HG03060 (cell line): Measurements from ENCODE around the gene RDH12.
"Not testable (repeated sequence)": the region's sequence is repeated elsewhere in the genome, so short reads cannot be mapped to it uniquely, and the experiment has no call there.

Experiments used
- ATAC-seq: cut with Tn5 transposase; IDR thresholded peaks from one replicate; pipeline ENCODE4 v1.9.1; 2021; ENCODE audit warnings: low read depth, moderate number of reproducible peaks; ENCODE audit not compliant: unreplicated experiment

The RDH12 gene

GRCh38 chr14:67701492-67701891 is at the start of gene RDH12:
RDH12 (plus strand) TSS chr14:67701886; CDS start chr14:67722643, 20,757 bp downstream.
- ATAC-seq = not testable (repeated sequence)

- ATAC-seq = no peak
These were observed 49.5 kb upstream of the RDH12 start for GRCh38 chr14:67652189-67652588.

DNA sequence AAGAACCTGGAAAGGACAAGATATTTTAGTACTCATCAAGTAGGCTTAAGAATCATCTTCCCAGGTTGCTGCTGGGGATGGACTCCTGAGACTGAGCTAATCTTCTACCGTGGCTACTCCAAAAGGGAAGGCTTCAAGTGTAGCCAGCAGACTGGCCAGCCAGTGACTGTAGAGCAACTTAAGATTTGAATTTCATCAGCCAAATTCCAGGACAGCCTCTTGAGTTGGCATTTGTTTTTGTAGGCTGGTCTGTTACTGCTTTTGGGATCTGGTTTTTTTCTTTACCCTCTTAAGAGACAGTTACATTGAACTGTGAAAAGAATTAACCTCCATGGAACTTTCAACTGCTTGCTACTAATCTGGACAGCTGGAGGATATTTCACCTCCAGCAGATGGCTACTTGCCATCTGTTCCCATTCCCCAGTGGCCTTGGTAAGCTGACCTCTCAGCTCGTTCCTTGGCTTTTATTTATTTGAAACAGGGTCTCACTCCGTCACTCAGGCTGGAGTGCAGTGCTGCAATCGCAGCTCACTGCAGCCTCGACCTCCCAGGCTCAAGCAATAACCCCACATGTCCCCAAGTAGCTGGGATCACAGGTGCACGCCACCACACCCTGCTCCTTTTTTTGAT is 47.9 kb upstream of the RDH12 start:
- no peak for ATAC-seq

DNA sequence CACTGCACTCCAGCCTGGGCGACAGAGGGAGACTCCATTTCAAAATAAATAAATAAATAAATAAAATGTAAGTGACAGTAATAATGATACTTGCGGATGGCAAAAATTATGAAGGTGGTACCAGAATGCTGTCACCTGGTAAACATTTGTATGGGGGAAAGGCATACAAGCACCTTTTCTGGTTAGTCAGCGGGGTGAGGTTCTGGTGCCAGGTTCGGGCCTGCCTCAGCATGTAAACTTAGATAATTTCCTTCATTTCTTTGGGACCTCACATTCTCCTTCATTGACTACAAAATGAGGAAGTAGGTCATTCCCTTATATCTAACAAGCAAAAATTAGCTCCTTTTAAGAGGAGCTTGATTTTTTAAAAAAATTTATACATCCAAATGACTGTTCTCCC is 38.1 kb upstream of the RDH12 start:
- ATAC-seq = no peak

DNA sequence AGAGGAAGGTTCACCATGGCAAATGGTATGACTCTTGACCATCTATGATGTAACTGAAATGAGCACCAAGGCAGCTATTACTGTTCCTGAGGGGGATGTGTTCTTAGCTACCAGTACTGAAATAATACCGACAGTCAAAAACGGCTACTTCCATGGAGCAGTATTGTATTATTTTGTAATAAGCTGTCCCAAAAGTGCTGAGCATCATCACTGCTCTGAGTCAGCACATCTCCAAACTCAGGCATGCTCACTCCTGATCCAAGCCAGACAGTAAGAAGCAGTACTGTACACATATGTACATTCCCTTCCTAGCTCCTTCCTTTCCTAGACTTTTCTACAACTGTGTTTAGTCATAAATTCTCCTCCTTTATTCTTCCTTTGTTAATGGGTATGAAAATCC is 35.8 kb upstream of the RDH12 start:
- ATAC-seq = no peak

DNA sequence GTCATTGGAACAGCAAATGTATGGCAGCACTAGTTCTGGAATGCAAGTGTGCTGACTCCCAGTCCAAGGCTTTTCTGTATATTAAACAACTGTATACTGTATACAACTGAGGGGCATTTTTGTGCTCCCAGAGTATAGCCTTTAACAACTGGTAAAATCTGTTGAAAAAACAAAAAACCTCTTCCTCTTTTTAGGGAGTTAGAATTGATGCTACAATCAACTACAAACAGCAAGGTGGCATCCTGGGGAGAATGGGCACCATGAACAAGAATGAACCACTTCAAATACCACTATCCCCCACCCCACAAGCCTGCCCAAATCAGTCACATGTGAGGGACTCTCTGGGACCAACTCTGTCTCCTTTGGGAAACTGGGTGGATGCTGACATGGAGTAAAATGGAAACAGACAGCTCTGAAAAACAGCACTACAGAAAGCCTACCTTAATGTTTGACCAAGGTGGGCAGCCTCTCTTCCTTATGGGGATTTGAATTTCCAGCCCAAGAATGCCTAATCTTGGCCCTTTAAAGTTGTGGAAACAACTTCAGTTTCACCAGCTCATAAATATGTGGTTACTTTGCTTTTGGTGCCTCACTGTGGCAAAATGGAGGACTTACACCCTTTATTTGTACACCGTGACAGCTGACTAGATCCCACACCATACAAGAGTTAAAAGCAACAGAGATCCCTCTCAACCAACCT is 34.8 kb upstream of the RDH12 start:
- no peak for ATAC-seq

DNA sequence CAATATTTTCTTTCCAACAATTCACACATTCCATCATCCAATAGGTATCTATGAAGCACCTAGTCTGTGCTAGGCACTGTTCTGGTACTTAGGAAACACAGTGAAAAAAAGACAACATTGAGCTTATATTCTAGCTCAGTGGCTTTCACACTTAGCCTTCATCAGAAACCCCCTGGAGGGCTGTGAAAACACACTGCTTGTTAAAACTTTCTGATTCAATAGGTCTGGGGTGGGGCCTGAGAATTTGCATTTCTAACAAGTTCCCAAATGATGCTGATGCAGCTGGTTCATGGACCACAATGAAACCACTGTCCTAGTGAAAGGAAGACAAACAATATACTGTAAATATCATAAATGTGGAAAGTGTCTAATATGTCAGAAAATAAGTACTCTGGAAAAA is 33.1 kb upstream of the RDH12 start:
- no peak for ATAC-seq

DNA sequence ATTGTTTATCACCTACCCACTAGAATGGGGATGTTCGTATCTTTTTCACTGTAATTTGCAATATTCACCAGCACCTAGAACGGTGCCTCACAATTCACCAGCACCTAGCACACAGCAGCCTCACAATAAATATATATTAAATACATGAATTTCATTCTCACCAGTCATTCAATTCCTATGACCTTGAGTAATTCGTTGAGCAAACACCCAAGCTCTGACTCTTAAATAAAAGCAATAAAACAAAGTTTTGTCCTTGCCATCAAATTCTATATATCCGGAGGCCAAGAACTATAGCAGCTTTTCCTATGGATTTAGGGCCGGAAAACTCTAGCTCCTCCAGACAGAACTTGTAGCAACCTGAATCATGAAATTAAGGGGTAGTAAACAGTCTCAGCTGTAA is 28.2 kb upstream of the RDH12 start:
- no peak for ATAC-seq

DNA sequence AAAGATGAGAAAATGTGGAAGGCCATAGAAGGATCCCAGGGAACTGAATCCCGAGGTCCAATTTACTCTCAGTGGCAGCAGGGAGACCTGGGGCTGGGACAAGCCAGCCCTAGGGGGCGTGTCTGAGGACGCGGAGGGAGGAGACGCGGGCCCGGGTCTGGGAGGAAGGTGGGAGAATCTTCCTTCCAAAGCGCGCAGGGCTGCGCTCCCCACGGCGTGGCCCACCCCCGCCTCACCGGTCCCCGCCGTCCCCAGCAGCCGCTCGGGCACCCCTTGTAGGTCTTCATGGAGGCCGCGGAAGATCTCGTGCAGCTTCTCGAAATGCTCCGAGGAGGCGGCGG is 27.6 kb upstream of the RDH12 start:
- no peak for ATAC-seq

DNA sequence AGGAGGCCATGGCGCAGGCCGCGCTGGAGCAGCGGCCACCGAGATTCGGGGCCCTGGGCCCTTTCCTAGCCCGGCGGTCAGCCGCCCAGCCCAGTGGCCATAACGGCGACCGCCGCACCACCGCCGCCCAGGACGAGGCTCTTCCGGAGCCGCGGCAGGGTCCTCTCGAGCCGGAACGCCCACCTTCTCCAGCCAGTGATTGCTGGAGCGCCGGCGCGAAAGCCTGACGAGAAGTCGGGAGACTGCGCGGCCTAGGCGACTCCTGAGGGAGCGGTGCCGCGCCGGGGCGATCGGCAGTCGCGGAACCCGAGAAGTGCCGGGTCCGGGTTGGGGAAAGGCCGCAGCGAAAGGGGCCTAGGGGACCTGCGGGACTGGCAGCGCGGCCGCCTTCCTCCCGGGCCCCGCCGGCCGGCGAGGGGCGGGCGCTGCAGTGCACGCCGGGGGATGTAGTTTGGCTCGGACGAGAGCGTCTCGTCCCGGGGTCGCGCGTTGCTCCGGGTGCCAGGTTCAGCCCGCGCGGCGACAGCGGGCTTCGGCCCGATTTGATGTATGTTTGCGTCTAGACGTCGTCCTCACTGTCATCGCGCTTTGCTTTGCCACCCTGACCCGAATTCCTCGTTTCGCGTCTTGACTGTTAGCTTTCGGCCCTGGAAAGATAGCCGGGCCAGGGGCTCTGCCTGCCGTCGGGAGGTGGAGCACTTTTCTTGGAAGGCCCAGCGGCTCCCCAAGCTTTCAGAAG is 27.0 kb upstream of the RDH12 start, which contains the start of gene VTI1B:
VTI1B (minus strand) TSS at position 153 of the 739 bp plus-strand sequence; CDS start at position 10, 143 bp downstream.
- ATAC-seq = peak; percentile 60

GRCh38 chr14:67675219-67675582 is 26.5 kb upstream of the RDH12 start:
- no peak for ATAC-seq

DNA sequence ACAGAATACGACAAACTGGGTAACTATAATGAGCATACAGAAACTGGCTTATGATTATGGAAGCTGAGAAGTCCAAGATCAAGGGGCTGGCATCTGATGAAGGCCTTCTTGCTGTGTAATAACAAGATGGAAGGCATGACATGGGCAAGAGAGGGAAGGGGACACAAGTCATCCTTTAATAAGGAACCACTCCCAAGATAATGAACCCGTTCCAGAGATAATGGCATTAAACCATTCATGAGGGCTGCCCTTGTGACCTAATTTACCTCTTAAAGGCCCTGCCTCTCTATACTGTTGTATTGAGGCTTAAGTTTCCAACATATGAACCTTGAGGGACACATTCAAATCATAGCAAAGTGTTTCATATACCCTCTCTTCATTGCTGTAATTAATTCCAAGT is 22.7 kb upstream of the RDH12 start:
- ATAC-seq = no peak

GRCh38 chr14:67680121-67680602 is 21.5 kb upstream of the RDH12 start:
- peak; percentile 98 for ATAC-seq

DNA sequence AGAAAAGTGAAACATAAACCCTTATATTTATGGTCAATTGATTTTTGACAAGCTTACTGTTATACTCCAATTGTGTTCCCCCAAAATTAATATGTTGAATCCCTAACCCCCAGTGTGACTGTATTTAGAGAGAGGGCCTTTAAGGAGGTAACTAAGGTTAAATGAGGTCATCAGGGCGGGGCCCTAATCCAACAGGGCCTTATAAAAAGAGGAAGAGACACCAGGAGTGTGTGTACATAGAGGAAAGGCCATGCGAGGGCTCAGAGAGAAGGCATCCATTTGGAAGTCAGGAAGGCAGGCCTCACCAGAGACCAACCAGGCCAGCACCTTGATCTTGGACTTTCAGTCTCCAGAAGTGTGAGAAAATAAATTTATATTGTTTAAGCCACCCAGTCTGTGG is 20.7 kb upstream of the RDH12 start:
- no peak for ATAC-seq

- no peak for ATAC-seq
These were observed 17.8 kb upstream of the RDH12 start for GRCh38 chr14:67683842-67684241.

DNA sequence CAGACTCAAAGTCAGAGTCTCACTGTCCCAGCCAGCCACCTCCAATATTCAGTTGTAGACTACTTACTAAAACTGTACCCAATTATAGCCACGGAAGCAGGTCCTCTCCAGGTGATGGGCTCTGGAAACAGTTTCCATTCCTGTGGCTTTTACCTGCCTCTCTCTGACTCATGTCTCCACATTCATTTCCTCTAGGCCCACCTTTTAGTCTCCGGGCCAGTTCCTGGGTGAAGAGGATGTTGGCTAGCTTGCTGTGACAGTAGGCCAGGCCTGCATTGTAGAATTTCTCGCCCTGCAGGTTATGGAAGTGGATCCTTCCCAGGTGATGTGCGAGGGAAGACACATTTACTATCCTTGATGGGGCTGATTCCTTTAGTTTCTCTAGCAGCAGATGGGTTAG is 11.7 kb upstream of the RDH12 start:
- no peak for ATAC-seq

GRCh38 chr14:67694791-67695393 is 6.8 kb upstream of the RDH12 start:
- ATAC-seq = peak; percentile 83

DNA sequence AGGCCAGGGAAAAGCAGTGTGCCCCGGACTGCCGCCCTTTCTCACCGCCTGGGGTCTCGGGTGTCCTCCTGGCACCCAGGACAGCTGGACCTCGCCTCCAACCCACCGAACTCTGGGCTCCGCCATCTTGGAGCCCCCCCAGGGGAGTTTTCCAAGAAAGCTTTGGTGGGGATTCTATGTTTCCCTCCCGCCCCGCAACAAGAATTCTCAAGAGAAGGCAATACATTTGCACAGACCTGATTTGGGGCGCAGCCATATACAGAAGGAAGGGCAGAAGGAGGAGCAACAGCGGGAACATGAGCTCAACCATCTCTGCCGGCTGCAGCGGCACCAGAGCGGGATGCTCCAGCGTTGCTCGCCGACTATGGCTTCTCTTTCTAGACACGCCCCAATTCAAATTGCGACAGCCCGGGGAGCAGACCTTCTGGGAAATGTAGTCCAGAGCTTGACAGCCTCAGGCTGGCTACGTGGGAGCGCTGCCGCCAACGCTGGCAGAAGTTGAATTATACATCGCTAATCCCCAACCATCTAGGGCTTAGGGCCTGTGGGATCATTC is 6.2 kb upstream of the RDH12 start, which contains the start of gene RDH11:
RDH11 (minus strand) TSS at position 371 of the 556 bp plus-strand sequence; CDS start at position 310, 61 bp downstream.
- peak; percentile 44 for ATAC-seq

- ATAC-seq = no peak
These were observed 4.7 kb upstream of the RDH12 start for GRCh38 chr14:67697006-67697405.

- no peak for ATAC-seq
These were observed 3.5 kb upstream of the RDH12 start for GRCh38 chr14:67698179-67698578.

- ATAC-seq = no peak
These were observed 2.3 kb downstream of the RDH12 start for GRCh38 chr14:67703997-67704396.
